M059J (cell line): ENCODE results near the gene CPM. TPM values are rescaled to one million over a fixed set of nuclear protein-coding genes. Genes with fewer than 3 reads are reported as not detected.
"Not testable (repeated sequence)": the region's sequence is repeated elsewhere in the genome, so short reads cannot be mapped to it uniquely, and the experiment has no call there.

Source experiments
- DNase-seq: peaks from one replicate; pipeline ENCODE4 v3.0.0-alpha.2; 2012; ENCODE audit warnings: low read depth
- total RNA-seq: library from RNA; depleted of rRNA; stranded (reverse); fragments of >200 nt; shearing (Covaris generic); gene quantifications from 2 replicates; pipeline ENCODE4 v1.2.3, GENCODE V29; 2014

The CPM gene
- total RNA-seq, 1 experiment from 2014 or later = 26.0 TPM

GRCh38 chr12:68827895-68828671, 104.9 kb downstream of the CPM start:
- DNase-seq = no peak

GRCh38 chr12:68825569-68826217, 107.3 kb downstream of the CPM start:
- no peak for DNase-seq

GRCh38 chr12:68824597-68825250, 108.2 kb downstream of the CPM start:
- no peak for DNase-seq

- no peak for DNase-seq
Measured at GRCh38 chr12:68824131-68824530, 108.8 kb downstream of the CPM start.

- no peak for DNase-seq
Measured at GRCh38 chr12:68823696-68824095, 109.3 kb downstream of the CPM start.

- no peak for DNase-seq
Measured at GRCh38 chr12:68821357-68822188, 111.4 kb downstream of the CPM start.

- DNase-seq = not testable (repeated sequence)
Measured at GRCh38 chr12:68819481-68819880, 113.5 kb downstream of the CPM start.

- no peak for DNase-seq
Measured at GRCh38 chr12:68815928-68816800, 116.8 kb downstream of the CPM start.

GRCh38 chr12:68815232-68815927, 117.6 kb downstream of the CPM start:
- DNase-seq = no peak

GRCh38 chr12:68814490-68815231, 118.3 kb downstream of the CPM start:
- no peak for DNase-seq

GRCh38 chr12:68813242-68813593, 119.8 kb downstream of the CPM start:
- DNase-seq = no peak

- no peak for DNase-seq
Measured at GRCh38 chr12:68812553-68813241, 120.3 kb downstream of the CPM start.

GRCh38 chr12:68811573-68811972, 121.4 kb downstream of the CPM start:
- not testable (repeated sequence) for DNase-seq

GRCh38 chr12:68810027-68810389, 123.0 kb downstream of the CPM start:
- not testable (repeated sequence) for DNase-seq

- DNase-seq = no peak
Measured at GRCh38 chr12:68809190-68810026, 123.6 kb downstream of the CPM start.

GRCh38 chr12:68808388-68809189, 124.4 kb downstream of the CPM start:
- peak; percentile 94 for DNase-seq
